HFFc6 (cell line): ENCODE data around the gene UNC5B. TPM values are rescaled to one million over a fixed set of nuclear protein-coding genes. Genes with fewer than 3 reads are reported as not detected.

Source experiments
- DNase-seq: peaks from one replicate; pipeline ENCODE4 v3.0.0-alpha.2; 2018
- H3K27ac Mint-ChIP-seq: 2 replicates; pipeline ENCODE4 v1.8.0; 2020; ENCODE audit warnings: mild to moderate bottlenecking, mixed read lengths
- H3K27me3 Mint-ChIP-seq: 2 replicates; pipeline ENCODE4 v1.8.0; 2021; ENCODE audit warnings: mild to moderate bottlenecking, moderate library complexity, mixed read lengths; ENCODE audit not compliant: insufficient read depth
- H3K36me3 Mint-ChIP-seq: 2 replicates; pipeline ENCODE4 v1.8.0; 2021; ENCODE audit warnings: low read depth, mixed read lengths
- H3K4me1 Mint-ChIP-seq: 2 replicates; pipeline ENCODE4 v1.8.0; 2020; ENCODE audit warnings: low read depth, mixed read lengths
- H3K4me3 Mint-ChIP-seq: 2 replicates; pipeline ENCODE4 v1.8.0; 2020; ENCODE audit warnings: mild to moderate bottlenecking, moderate library complexity, mixed read lengths
- H3K9me3 Mint-ChIP-seq: 2 replicates; pipeline ENCODE4 v1.8.0; 2020; ENCODE audit warnings: mild to moderate bottlenecking, mixed read lengths
- total RNA-seq, 6 experiments: library from RNA; stranded (reverse); fragmentation: NEBNext Ultra II Directional; extraction: Animal tissue kit (Norgen Biotek cat#: 25700); gene quantifications; 2 replicates in 1 of 6; 3 replicates in 5 of 6; pipeline ENCODE4 v1.2.3, GENCODE V29; 2021
- TF ChIP-seq, protein P1 (sequence below): fragments of 200-600 bp; sonication (generic); IDR thresholded peaks from 2 replicates; pipeline ENCODE4 v1.5.0; 2021; ENCODE audit warnings: antibody characterized with exemption, mild to moderate bottlenecking

Gene UNC5B
- total RNA-seq, 6 experiments from 2014 or later, result 5.2 to 11.6 (median 5.7) TPM

DNA sequence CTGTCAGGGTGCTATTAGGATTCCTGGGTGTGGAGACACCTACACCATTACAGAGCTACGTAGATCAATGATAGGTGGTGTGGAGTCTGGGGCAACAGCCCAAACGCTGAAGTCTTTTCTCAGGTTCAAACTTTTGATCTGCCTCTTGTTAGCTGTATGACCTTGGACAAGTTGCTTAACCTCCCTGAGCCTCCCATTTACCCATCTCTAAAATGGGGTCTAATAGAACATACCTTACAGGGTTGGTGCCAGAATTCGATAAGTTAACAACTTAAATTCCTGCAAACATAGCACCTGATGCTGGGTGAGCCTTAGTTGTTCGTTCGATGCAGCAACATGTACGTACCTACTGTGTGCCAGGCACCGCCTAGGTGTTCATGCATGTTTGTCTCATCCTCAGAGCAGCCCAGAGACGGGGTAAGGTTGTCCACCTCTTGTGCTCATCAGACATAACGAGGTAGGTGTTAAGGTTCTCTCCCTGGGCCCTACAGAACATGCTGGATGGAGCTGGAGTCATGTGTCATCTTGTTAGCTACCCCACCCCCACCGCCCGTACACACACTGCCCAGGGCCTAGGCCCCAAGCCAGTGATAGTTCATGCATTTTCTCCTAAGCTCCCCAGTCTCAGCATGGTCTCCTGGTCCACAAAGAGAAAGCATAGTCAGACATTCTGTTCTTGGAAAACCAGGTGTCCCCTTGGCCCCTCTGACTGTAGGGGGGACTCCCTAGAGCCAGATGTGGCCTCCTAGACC is 65.7 kb downstream of the UNC5B start:
- H3K27me3 Mint-ChIP-seq, result peaks cover 4% of the 10 kb centered on the region
- H3K9me3 Mint-ChIP-seq, result no peaks in the 10 kb centered on the region
- H3K4me1 Mint-ChIP-seq, result peaks cover 4% of the 10 kb centered on the region; the same call in 1 of the 2 replicates
- no peak overlapping the region for H3K4me3 Mint-ChIP-seq
- TF ChIP-seq, protein P1, sequence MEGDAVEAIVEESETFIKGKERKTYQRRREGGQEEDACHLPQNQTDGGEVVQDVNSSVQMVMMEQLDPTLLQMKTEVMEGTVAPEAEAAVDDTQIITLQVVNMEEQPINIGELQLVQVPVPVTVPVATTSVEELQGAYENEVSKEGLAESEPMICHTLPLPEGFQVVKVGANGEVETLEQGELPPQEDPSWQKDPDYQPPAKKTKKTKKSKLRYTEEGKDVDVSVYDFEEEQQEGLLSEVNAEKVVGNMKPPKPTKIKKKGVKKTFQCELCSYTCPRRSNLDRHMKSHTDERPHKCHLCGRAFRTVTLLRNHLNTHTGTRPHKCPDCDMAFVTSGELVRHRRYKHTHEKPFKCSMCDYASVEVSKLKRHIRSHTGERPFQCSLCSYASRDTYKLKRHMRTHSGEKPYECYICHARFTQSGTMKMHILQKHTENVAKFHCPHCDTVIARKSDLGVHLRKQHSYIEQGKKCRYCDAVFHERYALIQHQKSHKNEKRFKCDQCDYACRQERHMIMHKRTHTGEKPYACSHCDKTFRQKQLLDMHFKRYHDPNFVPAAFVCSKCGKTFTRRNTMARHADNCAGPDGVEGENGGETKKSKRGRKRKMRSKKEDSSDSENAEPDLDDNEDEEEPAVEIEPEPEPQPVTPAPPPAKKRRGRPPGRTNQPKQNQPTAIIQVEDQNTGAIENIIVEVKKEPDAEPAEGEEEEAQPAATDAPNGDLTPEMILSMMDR, result no peak
- no peaks in the 10 kb centered on the region for H3K36me3 Mint-ChIP-seq
- DNase-seq, result no peak
- no peak overlapping the region for H3K27ac Mint-ChIP-seq

DNA sequence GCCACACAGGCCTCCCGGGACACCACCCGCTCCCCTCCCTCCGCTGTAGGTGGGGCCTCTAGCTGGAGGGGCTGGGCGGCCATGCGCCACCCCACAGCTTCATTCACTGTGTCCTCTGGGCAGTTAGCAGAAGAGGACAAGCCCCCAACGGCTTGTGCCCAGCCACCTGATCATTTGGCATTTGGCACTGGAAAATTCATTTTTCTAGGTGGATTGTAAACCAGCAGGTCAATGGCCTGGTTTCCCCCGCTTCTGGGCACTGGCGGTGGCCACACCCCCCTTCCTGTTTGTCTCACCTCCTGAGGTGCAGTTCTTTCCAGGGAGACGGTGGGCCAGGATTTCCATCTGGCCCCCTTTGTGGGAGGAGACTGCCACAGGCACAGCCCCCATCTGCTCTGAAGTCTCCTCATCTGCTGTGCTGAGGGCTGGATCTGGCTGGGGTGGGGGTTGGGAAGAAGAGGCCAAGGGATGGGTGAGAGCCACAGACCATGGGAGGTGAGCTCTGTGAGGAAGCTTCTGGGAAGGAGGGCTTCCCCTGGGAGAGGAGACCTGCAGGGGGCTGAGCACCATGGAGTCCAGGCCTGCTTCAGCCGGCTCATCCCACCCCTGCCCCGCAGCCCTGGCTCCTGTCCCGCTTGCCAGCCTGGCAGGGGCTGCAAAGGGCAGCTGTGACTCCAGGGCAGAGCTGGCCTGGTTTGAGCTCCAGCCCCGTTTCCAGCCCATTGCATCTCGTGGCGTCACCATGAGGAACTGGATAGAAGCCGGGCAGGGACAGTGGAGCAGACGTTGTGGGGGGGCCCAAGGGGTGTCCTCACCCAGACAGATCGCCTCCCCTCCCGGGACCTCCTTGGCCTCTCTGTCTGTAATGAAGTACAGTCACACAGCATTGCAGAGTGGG is 66.6 kb downstream of the UNC5B start:
- Mint-ChIP-seq H3K27ac (no peak overlapping the region), H3K9me3 (no peaks in the 10 kb centered on the region), H3K36me3 (no peaks in the 10 kb centered on the region), H3K27me3 (peaks cover 4% of the 10 kb centered on the region), H3K4me1 (peaks cover 4% of the 10 kb centered on the region; the same call in 1 of the 2 replicates), H3K4me3 (no peak overlapping the region)
- TF ChIP-seq, protein P1, result no peak
- DNase-seq, result no peak

DNA sequence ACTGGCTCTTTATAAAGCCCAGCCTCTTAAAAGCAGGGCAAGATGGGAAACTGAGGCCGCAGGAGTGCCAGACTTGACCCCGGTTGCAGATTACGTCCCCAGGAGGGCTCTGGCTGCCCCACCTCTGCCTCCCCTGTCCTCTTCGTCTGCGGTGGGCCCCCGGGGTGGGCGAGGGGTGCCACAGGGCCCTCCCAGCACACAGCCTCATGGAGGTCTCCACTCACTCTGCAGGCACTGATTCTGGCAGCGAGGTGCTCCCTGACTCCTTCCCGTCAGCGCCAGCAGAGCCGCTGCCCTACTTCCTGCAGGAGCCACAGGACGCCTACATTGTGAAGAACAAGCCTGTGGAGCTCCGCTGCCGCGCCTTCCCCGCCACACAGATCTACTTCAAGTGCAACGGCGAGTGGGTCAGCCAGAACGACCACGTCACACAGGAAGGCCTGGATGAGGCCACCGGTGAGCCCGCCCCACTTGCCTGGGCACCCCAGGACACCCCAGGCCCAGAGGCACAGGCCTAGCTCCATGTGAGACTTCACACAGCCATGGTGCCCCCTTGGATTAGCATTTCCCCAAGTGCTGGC is 67.3 kb downstream of the UNC5B start:
- no peaks in the 10 kb centered on the region for H3K36me3 Mint-ChIP-seq
- peaks cover 4% of the 10 kb centered on the region for H3K27me3 Mint-ChIP-seq
- TF ChIP-seq, protein P1, result no peak
- no peaks in the 10 kb centered on the region for H3K9me3 Mint-ChIP-seq
- peaks cover 4% of the 10 kb centered on the region; the same call in 1 of the 2 replicates for H3K4me1 Mint-ChIP-seq
- H3K27ac Mint-ChIP-seq, result no peak overlapping the region
- DNase-seq, result no peak
- H3K4me3 Mint-ChIP-seq, result no peak overlapping the region

DNA sequence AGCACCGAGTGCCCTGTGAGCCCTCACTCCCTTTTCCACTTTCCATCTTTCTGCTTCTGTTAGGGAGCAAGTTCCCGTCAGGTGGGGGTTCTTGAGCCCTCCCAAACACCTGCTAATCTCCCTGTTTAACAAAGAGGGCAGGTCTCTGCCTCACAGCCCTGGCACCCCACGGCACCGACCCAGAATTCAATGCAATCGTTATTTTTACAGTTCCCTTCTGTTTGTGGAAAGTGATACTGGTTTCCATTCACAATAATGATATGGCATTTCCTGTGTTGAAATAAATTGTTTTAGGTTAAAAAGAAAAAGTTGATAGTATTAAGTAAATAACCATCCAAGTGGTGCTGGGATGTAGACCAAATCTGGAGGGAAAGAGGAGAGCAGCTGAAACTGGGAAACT is 67.8 kb downstream of the UNC5B start:
- H3K36me3 Mint-ChIP-seq, result no peaks in the 10 kb centered on the region
- TF ChIP-seq, protein P1, result no peak
- no peak overlapping the region for H3K4me3 Mint-ChIP-seq
- peaks cover 4% of the 10 kb centered on the region; the same call in 1 of the 2 replicates for H3K4me1 Mint-ChIP-seq
- no peak overlapping the region for H3K27ac Mint-ChIP-seq
- DNase-seq, result no peak
- peaks cover 4% of the 10 kb centered on the region for H3K27me3 Mint-ChIP-seq
- no peaks in the 10 kb centered on the region for H3K9me3 Mint-ChIP-seq

DNA sequence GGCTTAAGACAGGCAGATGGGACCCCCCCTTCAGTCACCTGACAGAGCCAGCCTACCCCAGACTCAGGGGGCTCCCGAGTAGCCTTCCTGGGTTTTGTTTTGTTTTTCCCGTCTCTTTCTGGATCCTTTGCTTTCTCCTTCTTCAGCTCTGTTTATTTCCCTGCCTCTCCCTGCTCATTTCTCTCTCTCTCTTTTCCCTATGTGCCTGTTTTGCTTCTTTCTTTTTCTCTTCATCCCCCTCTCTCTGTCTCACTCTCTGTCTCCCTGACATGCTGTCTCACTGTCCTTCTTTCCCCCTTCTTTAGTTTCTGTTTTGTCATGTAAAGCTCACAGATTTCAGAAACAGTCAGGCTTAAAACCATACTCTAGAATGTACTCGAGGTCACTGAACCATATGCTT is 68.5 kb downstream of the UNC5B start:
- TF ChIP-seq, protein P1, result no peak
- Mint-ChIP-seq H3K4me3 (no peak overlapping the region), H3K27me3 (peaks cover 4% of the 10 kb centered on the region; the same call in 1 of the 2 replicates), H3K27ac (no peak overlapping the region), H3K9me3 (no peaks in the 10 kb centered on the region), H3K36me3 (no peaks in the 10 kb centered on the region), H3K4me1 (peaks cover 4% of the 10 kb centered on the region; the same call in 1 of the 2 replicates)
- no peak for DNase-seq
